ENCODE results near the gene ZNF608.

ZNF608 gene

DNA sequence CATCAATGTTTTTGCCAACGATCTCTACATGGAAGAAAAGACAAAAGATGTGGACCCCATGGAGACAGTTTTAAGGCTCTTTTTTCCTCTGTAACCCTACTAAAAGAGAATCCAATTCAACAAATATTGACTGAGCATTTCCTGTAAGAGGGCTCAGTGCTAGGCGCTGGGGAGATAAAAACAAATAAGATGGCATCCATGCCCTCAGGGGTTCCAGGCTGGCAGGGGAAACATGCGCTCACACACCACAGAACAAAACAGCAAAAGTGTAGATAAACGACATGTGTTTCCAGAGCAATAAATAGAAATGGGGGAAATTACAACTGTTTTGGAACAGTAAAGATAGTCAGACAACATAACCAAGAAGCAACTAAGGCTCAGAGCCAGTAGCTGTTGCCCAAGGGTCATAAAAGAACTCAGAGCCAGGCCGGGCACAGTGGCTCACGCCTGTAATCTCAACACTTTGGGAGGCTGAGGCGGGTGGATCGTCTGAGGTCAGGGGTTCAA, 25.2 kb downstream of the ZNF608 start:
- Histone ChIP-seq H3K4me3 (ENCODE audit: low read length) (no peak overlapping the region), H3K36me3 (ENCODE audit: control insufficient read depth, insufficient read depth, low read length, severe bottlenecking) (no peaks in the 10 kb centered on the region), H3K4me1 (ENCODE audit: control insufficient read depth, insufficient read depth, low read length) (peaks cover 8% of the 10 kb centered on the region), H3K27me3 (replicated peaks; ENCODE audit: control insufficient read depth, insufficient read depth, low read length) (no peaks in the 10 kb centered on the region), H3K9me3 (ENCODE audit: control insufficient read depth, low read length) (no peaks in the 10 kb centered on the region), H3K9ac (ENCODE audit: low read length) (no peak overlapping the region)
- no peak for DNase-seq (ENCODE audit: low read depth)

DNA sequence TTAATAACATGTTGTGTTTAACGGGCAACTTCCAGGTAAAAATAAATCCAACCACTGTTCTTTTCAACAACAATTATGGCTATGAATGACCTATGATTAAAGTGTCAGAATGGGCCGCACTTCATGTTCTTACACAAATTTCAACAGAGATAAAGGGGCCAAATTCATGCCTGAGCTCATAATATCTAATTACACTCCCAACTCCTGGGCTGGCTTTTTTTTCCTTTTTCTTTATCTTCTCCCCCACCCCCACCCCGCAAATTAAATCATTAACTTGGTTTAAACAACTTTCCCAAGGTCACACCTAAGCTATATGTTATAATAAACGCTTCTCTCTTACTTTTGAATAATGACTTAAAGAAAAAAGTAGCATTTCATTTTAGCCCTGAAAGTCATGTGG, 25.8 kb downstream of the ZNF608 start:
- no peaks in the 10 kb centered on the region for H3K36me3 ChIP-seq (ENCODE audit: control insufficient read depth, insufficient read depth, low read length, severe bottlenecking)
- peaks cover 8% of the 10 kb centered on the region for H3K4me1 ChIP-seq (ENCODE audit: control insufficient read depth, insufficient read depth, low read length)
- H3K9me3 ChIP-seq (ENCODE audit: control insufficient read depth, low read length) = no peaks in the 10 kb centered on the region
- no peak overlapping the region for H3K4me3 ChIP-seq (ENCODE audit: low read length)
- no peak overlapping the region for H3K9ac ChIP-seq (ENCODE audit: low read length)
- H3K27me3 ChIP-seq (replicated peaks; ENCODE audit: control insufficient read depth, insufficient read depth, low read length) = no peaks in the 10 kb centered on the region
- DNase-seq (ENCODE audit: low read depth) = no peak

DNA sequence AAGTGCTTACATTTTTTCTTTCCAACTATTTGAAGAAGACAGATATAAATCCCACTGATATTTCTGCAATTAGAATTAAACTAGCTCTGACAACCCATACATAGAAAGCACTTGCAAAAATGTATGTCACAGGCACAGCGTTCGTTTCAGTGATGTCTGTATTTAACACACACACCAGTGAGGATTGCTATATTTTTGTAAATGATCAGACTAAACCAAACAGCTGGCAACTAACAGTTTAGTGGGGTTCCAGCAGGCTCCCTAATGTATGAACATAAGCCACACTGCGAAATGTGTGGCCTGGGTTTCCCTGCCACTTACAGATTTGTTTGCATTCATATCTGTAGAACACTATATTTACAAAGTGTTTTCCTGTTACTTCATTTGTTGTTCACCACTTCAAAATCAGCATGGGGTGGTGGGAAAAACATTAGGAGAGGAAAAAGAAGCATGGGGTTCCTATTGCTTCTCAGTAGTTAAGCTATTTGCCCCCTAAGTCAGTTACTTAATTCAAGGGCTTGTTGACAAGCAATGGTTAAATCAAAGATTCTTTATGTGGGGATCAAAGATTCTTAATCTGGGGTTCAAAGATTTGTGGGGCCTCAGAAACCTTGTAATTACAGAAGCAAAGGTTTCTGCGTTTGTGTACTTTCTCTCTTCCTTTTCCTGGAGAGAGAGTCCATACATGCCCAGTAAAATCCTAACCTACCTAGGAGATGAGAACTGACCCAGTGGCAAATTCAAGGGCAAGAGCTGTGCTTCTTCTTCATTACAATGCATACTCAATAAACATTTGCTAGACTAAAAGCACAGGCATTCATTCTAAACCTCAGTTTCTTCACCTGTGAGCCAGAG, 27.1 kb downstream of the ZNF608 start:
- Histone ChIP-seq H3K9me3 (ENCODE audit: control insufficient read depth, low read length) (no peaks in the 10 kb centered on the region), H3K4me1 (ENCODE audit: control insufficient read depth, insufficient read depth, low read length) (peaks cover 8% of the 10 kb centered on the region), H3K36me3 (ENCODE audit: control insufficient read depth, insufficient read depth, low read length, severe bottlenecking) (no peaks in the 10 kb centered on the region), H3K9ac (ENCODE audit: low read length) (no peak overlapping the region), H3K27me3 (replicated peaks; ENCODE audit: control insufficient read depth, insufficient read depth, low read length) (no peaks in the 10 kb centered on the region), H3K4me3 (ENCODE audit: low read length) (no peak overlapping the region)
- no peak for DNase-seq (ENCODE audit: low read depth)

DNA sequence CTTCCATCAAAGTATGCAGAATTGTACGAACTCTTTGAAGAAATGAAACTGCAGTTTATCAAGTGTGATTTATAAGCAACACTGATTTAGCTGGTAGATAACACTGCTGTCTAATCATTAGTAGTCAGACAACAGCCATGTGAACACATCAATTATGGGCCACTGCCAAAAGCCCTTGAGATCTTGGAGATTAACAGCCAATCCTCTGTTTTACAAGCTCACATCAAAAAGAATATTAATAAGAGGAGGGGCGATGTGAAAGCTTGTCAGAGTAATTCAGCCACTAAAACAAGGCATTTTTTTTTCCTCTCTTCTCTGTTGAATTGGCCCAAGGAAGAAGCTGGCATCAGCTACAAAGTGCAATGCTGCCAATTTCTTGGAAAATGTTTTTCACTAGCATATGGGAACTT, 28.1 kb downstream of the ZNF608 start:
- no peak for DNase-seq (ENCODE audit: low read depth)
- H3K36me3 ChIP-seq (ENCODE audit: control insufficient read depth, insufficient read depth, low read length, severe bottlenecking) = no peaks in the 10 kb centered on the region
- no peaks in the 10 kb centered on the region for H3K9me3 ChIP-seq (ENCODE audit: control insufficient read depth, low read length)
- H3K27me3 ChIP-seq (replicated peaks; ENCODE audit: control insufficient read depth, insufficient read depth, low read length) = no peaks in the 10 kb centered on the region
- peaks cover 8% of the 10 kb centered on the region for H3K4me1 ChIP-seq (ENCODE audit: control insufficient read depth, insufficient read depth, low read length)
- H3K9ac ChIP-seq (ENCODE audit: low read length) = no peak overlapping the region
- no peak overlapping the region for H3K4me3 ChIP-seq (ENCODE audit: low read length)

DNA sequence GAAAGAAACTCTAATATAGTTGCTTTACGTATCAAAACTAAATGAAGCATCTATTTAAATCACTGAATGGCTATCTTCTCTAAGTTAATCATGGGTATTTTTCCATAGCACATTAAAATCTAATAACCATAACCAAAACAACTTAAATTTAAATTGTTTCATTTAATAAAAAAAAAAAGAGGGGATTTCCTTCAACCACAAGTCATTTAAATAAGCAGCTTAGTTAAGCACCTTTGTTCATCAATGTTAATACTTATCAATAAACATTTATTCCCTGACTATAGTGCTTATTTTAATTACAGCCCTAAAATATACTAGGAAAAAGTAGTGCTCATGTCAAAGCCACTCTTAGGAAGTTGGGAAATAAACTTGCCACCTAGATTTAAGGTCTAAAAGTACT, 30.3 kb downstream of the ZNF608 start:
- H3K9me3 ChIP-seq (ENCODE audit: control insufficient read depth, low read length) = no peaks in the 10 kb centered on the region
- H3K27me3 ChIP-seq (replicated peaks; ENCODE audit: control insufficient read depth, insufficient read depth, low read length) = no peaks in the 10 kb centered on the region
- H3K4me1 ChIP-seq (ENCODE audit: control insufficient read depth, insufficient read depth, low read length) = peaks cover 6% of the 10 kb centered on the region
- H3K4me3 ChIP-seq (ENCODE audit: low read length) = no peak overlapping the region
- H3K36me3 ChIP-seq (ENCODE audit: control insufficient read depth, insufficient read depth, low read length, severe bottlenecking) = no peaks in the 10 kb centered on the region
- DNase-seq (ENCODE audit: low read depth) = no peak
- no peak overlapping the region for H3K9ac ChIP-seq (ENCODE audit: low read length)

DNA sequence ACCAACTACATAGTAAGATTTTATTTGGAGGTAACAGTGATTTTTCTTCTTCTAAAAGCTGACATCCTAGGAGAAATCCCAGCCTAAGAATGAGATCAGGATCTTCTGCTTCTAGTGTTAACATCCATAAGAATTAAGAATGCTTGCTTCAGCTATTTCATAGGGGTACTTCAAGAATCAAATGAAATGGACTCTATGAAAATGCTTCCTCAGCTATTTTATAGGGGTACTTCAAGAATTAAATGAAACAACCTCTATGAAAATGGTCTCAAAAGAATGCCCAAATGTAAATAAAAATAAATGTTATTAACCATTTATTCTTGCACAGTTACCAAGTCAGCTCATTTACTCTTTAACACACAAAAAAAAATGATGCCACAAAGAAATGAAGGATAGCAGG, 31.5 kb downstream of the ZNF608 start:
- Histone ChIP-seq H3K4me3 (ENCODE audit: low read length) (no peak overlapping the region), H3K9me3 (ENCODE audit: control insufficient read depth, low read length) (no peaks in the 10 kb centered on the region), H3K36me3 (ENCODE audit: control insufficient read depth, insufficient read depth, low read length, severe bottlenecking) (no peaks in the 10 kb centered on the region), H3K9ac (ENCODE audit: low read length) (no peak overlapping the region), H3K27me3 (replicated peaks; ENCODE audit: control insufficient read depth, insufficient read depth, low read length) (no peaks in the 10 kb centered on the region), H3K4me1 (ENCODE audit: control insufficient read depth, insufficient read depth, low read length) (peaks cover 4% of the 10 kb centered on the region)
- DNase-seq (ENCODE audit: low read depth) = no peak

DNA sequence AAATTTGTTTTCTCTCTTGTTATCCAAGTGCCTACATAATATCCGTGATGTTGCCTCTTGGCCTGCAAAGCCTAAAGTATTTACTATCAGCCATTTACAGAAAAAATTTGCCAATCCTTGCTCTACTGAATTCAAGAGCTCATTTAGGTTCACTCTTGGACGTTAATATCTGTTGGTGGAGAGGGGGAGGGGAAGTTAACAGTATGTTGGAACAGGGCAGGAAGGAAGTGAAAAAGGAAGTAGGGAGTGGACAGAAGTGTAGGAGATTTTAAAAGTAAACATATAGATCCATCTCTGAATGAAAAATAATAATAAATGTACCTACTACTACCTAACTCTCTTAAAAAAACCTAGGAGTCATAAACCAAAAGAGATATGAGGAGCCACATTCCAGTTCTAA, 32.8 kb downstream of the ZNF608 start:
- Histone ChIP-seq H3K9me3 (ENCODE audit: control insufficient read depth, low read length) (no peaks in the 10 kb centered on the region), H3K36me3 (ENCODE audit: control insufficient read depth, insufficient read depth, low read length, severe bottlenecking) (no peaks in the 10 kb centered on the region), H3K4me3 (ENCODE audit: low read length) (no peak overlapping the region), H3K9ac (ENCODE audit: low read length) (no peak overlapping the region), H3K4me1 (ENCODE audit: control insufficient read depth, insufficient read depth, low read length) (peaks cover 2% of the 10 kb centered on the region), H3K27me3 (replicated peaks; ENCODE audit: control insufficient read depth, insufficient read depth, low read length) (no peaks in the 10 kb centered on the region)
- DNase-seq (ENCODE audit: low read depth) = no peak

DNA sequence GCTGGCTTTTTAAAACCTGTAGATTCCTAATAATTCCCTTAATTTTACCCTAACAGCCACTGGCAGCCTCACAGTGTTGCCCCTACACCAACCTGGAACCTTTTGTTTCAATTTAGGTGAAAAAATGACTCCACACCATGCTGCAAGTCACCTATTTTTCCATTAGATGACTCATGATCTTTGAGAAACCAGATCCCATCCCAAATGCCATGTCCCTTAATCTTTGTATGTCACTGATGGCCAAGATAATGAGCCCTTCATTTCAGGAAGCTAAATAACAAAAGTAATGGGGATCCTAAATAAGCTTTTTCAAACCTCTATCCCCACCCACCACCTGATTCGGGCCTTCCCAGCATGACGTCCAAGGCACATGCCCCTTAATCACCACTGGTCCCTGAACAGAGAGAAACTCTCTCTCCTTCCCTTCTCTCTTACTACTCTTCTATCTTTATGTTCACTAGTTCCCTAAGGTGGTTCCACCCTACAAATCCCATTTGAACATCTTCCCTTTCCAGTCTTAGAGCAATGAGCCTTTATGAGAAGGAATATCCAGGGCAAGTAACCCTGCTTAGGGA, 33.6 kb downstream of the ZNF608 start:
- Histone ChIP-seq H3K27me3 (replicated peaks; ENCODE audit: control insufficient read depth, insufficient read depth, low read length) (no peaks in the 10 kb centered on the region), H3K9ac (ENCODE audit: low read length) (no peak overlapping the region), H3K9me3 (ENCODE audit: control insufficient read depth, low read length) (no peaks in the 10 kb centered on the region), H3K4me3 (ENCODE audit: low read length) (no peak overlapping the region), H3K36me3 (ENCODE audit: control insufficient read depth, insufficient read depth, low read length, severe bottlenecking) (no peaks in the 10 kb centered on the region), H3K4me1 (ENCODE audit: control insufficient read depth, insufficient read depth, low read length) (no peaks in the 10 kb centered on the region)
- DNase-seq (ENCODE audit: low read depth) = no peak

DNA sequence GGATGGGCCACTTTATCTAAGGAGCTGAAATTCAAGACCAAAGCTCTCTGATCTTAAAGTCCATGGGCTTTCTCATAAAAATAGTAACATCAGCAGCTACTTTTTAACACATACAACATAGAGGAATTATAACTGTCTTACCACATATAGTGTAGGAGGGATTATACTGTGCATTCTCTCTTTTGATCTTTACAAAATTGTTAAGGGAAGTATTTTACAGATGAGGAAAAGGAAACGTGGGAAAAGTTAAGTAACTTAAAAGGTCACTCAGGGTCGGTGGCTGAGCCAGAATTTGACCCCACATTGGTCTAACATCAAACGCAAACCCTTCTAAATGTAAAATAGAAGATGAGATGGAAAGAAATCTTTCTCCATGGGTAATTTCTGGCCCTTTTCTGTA, 38.4 kb downstream of the ZNF608 start:
- Histone ChIP-seq H3K36me3 (ENCODE audit: control insufficient read depth, insufficient read depth, low read length, severe bottlenecking) (no peaks in the 10 kb centered on the region), H3K9me3 (ENCODE audit: control insufficient read depth, low read length) (no peaks in the 10 kb centered on the region), H3K4me3 (ENCODE audit: low read length) (no peak overlapping the region), H3K4me1 (ENCODE audit: control insufficient read depth, insufficient read depth, low read length) (peaks cover 4% of the 10 kb centered on the region), H3K27me3 (replicated peaks; ENCODE audit: control insufficient read depth, insufficient read depth, low read length) (no peaks in the 10 kb centered on the region), H3K9ac (ENCODE audit: low read length) (no peak overlapping the region)
- no peak for DNase-seq (ENCODE audit: low read depth)

DNA sequence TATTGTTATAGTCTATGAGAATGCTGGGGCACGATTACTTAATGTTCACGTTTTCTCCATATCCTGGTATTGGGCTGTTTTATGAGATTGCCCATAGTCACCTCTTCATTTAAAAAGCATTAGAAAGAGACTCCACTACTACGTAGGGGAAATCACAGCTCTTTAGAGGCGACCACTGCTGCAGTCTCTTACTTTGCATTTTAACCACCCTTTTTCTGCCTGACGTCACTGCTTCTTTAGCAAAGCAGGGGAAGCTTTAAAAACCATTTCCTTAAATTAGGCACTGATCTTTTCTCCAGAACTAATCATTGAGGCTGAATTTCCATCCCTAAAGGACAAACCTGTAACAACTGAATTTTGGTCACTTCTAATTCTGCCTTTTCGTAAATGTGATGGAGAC, 38.9 kb downstream of the ZNF608 start:
- H3K4me1 ChIP-seq (ENCODE audit: control insufficient read depth, insufficient read depth, low read length) = peaks cover 8% of the 10 kb centered on the region
- DNase-seq (ENCODE audit: low read depth) = no peak
- no peak overlapping the region for H3K4me3 ChIP-seq (ENCODE audit: low read length)
- no peaks in the 10 kb centered on the region for H3K36me3 ChIP-seq (ENCODE audit: control insufficient read depth, insufficient read depth, low read length, severe bottlenecking)
- H3K9ac ChIP-seq (ENCODE audit: low read length) = no peak overlapping the region
- no peaks in the 10 kb centered on the region for H3K9me3 ChIP-seq (ENCODE audit: control insufficient read depth, low read length)
- H3K27me3 ChIP-seq (replicated peaks; ENCODE audit: control insufficient read depth, insufficient read depth, low read length) = no peaks in the 10 kb centered on the region

DNA sequence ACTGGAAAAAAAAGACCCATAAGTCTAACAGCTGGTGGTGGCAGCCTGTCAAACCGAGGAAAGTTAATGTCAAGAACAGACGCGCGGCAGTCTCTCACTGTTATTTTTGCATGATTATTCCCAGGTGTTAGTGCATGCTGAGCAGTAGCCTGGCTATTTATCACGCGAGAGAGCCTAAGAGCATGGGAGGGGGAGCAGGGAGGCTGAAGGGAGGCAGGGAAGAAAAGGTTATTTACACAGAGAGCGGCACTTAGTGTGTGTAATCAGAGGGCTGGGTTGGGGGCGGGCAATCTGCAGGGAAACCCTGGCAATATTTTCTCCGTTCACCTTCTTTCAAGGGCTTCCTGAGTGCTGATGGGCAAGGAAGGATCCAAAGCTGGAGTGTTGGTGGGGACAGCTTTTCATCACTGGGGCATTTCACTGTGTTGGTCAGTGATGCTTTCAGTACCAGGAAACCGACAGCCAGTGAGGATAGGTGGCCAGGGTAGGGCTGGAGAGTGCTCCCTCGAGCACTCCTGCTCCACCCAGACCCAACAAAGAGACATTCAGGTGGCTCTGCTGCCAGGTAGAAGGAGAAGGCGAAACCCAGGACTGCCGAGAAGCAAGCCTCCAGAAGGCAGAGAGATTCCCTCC, 39.6 kb downstream of the ZNF608 start:
- H3K9me3 ChIP-seq (ENCODE audit: control insufficient read depth, low read length) = no peaks in the 10 kb centered on the region
- peak overlapping the region; percentile 45 for H3K4me3 ChIP-seq (ENCODE audit: low read length)
- peak; percentile 38 for DNase-seq (ENCODE audit: low read depth)
- H3K9ac ChIP-seq (ENCODE audit: low read length) = no peak overlapping the region
- no peaks in the 10 kb centered on the region for H3K27me3 ChIP-seq (replicated peaks; ENCODE audit: control insufficient read depth, insufficient read depth, low read length)
- H3K4me1 ChIP-seq (ENCODE audit: control insufficient read depth, insufficient read depth, low read length) = peaks cover 14% of the 10 kb centered on the region
- H3K36me3 ChIP-seq (ENCODE audit: control insufficient read depth, insufficient read depth, low read length, severe bottlenecking) = no peaks in the 10 kb centered on the region
